GM19452 (cell line): ENCODE results near the gene PTPRM.

Source experiments
- ATAC-seq: cut with Tn5 transposase; IDR thresholded peaks from one replicate; pipeline ENCODE4 v1.9.1; 2021; ENCODE audit not compliant: unreplicated experiment

PTPRM gene

GRCh38 chr18:7567474-7568425 is 634 bp downstream of the PTPRM start:
- ATAC-seq: no peak

- ATAC-seq: no peak
Measured at GRCh38 chr18:7568426-7568825, 1.3 kb downstream of the PTPRM start.

GRCh38 chr18:7571626-7572025 is 4.5 kb downstream of the PTPRM start:
- ATAC-seq: no peak

- no peak for ATAC-seq
Measured at GRCh38 chr18:7572822-7573221, 5.7 kb downstream of the PTPRM start.

- no peak for ATAC-seq
Measured at GRCh38 chr18:7575465-7576028, 8.4 kb downstream of the PTPRM start.

GRCh38 chr18:7576077-7576476 is 9.0 kb downstream of the PTPRM start:
- no peak for ATAC-seq

- no peak for ATAC-seq
Measured at GRCh38 chr18:7576685-7577084, 9.6 kb downstream of the PTPRM start.

- ATAC-seq: no peak
Measured at GRCh38 chr18:7577706-7578105, 10.6 kb downstream of the PTPRM start.

- ATAC-seq: no peak
Measured at GRCh38 chr18:7579176-7579917, 12.2 kb downstream of the PTPRM start.

- no peak for ATAC-seq
Measured at GRCh38 chr18:7579918-7580542, 12.9 kb downstream of the PTPRM start.

GRCh38 chr18:7584646-7585275 is 17.6 kb downstream of the PTPRM start:
- no peak for ATAC-seq

- no peak for ATAC-seq
Measured at GRCh38 chr18:7585276-7585670, 18.2 kb downstream of the PTPRM start.

- no peak for ATAC-seq
Measured at GRCh38 chr18:7586379-7586778, 19.3 kb downstream of the PTPRM start.

GRCh38 chr18:7590826-7591560 is 23.9 kb downstream of the PTPRM start:
- ATAC-seq: no peak

GRCh38 chr18:7592305-7593071 is 25.4 kb downstream of the PTPRM start:
- no peak for ATAC-seq

GRCh38 chr18:7593218-7593819 is 26.2 kb downstream of the PTPRM start:
- ATAC-seq: no peak

- ATAC-seq: no peak
Measured at GRCh38 chr18:7596147-7596546, 29.0 kb downstream of the PTPRM start.

GRCh38 chr18:7597500-7597899 is 30.4 kb downstream of the PTPRM start:
- ATAC-seq: no peak
